C4-2B (cell line): ENCODE measurements around the gene LUC7L.

Experiments
- ZFX ChIP-seq: fragments of 450-650 bp; IDR thresholded peaks from 2 replicates; pipeline ENCODE4 v1.6.1; 2017
- TF ChIP-seq, protein P1 (sequence below): fragments of 450-650 bp; conservative IDR thresholded peaks from 2 replicates; pipeline ENCODE4 v1.5.1; 2017; ENCODE audit warnings: mild to moderate bottlenecking

DNA sequence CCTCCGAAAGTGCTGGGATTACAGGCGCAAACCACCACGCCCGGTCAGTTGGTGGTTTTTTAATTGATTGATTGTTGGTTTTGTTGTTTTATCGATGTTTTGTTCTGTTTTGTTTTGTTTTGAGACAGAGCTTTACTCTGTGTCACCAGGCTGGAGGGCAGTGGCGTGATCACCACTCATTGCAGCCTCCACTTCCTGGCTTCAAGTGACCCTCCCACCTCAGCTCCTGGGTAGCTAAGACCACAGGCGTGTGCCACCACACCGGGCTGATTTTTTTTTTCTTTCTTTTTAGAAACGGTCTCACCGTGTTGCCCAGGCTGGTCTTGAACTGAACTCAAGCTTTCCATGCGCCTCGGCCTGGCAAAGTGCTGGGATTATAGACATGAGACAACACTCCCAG lies 17.8 kb upstream of the LUC7L start:
- TF ChIP-seq, protein P1, sequence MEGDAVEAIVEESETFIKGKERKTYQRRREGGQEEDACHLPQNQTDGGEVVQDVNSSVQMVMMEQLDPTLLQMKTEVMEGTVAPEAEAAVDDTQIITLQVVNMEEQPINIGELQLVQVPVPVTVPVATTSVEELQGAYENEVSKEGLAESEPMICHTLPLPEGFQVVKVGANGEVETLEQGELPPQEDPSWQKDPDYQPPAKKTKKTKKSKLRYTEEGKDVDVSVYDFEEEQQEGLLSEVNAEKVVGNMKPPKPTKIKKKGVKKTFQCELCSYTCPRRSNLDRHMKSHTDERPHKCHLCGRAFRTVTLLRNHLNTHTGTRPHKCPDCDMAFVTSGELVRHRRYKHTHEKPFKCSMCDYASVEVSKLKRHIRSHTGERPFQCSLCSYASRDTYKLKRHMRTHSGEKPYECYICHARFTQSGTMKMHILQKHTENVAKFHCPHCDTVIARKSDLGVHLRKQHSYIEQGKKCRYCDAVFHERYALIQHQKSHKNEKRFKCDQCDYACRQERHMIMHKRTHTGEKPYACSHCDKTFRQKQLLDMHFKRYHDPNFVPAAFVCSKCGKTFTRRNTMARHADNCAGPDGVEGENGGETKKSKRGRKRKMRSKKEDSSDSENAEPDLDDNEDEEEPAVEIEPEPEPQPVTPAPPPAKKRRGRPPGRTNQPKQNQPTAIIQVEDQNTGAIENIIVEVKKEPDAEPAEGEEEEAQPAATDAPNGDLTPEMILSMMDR = no peak
- no peak for TF ChIP-seq ZFX
